Measurements from ENCODE around the gene UAP1L1. TPM values are rescaled to one million over a fixed set of nuclear protein-coding genes. Genes with fewer than 3 reads are reported as not detected.

The UAP1L1 gene
- total RNA-seq, 6 donors from 2014 or later = 10.5 to 69.1 (median 34.0) TPM

- WGBS, 2 donors = 93 to 97% methylated on average over 10 to 23 of the region's 23 CpGs
- peaks cover 12 to 22% (median 16%) of the 10 kb centered on the region in 4 donors for H3K4me1 ChIP-seq
- TF ChIP-seq POLR2AphosphoS5 (IDR thresholded peaks at IDR 0.05) (no peak), EP300 (IDR thresholded peaks at IDR 0.05) (no peak), POLR2A (IDR thresholded peaks at IDR 0.05) (no peak), CTCF (IDR thresholded peaks at IDR 0.05) (no peak)
- no peak for ATAC-seq (ENCODE audit: low FRiP score in 2 of 2)
- no peaks in the 10 kb centered on the region for H3K36me3 ChIP-seq
- no peak overlapping the region for H3K27ac ChIP-seq
- no peaks in the 10 kb centered on the region for H3K9me3 ChIP-seq
- H3K4me3 ChIP-seq = no peak overlapping the region
- peak in 1 of 2 donors; percentile 84 for DNase-seq
- H3K27me3 ChIP-seq = peaks cover 0 to 10% (median 0%) of the 10 kb centered on the region in 4 donors
Measured at GRCh38 chr9:137065336-137065967, 11.9 kb upstream of the UAP1L1 start.

GRCh38 chr9:137066096-137066861 lies 11.0 kb upstream of the UAP1L1 start:
- DNase-seq = peak in 1 of 2 donors; percentile 80
- peaks cover 0 to 10% (median 0%) of the 10 kb centered on the region in 4 donors for H3K27me3 ChIP-seq
- H3K36me3 ChIP-seq = no peaks in the 10 kb centered on the region
- H3K4me3 ChIP-seq = no peak overlapping the region
- 94% methylated on average over 5 to 26 of the region's 26 CpGs for WGBS, 2 donors
- no peak for TF ChIP-seq POLR2A (IDR thresholded peaks at IDR 0.05)
- TF ChIP-seq EP300 (IDR thresholded peaks at IDR 0.05) = no peak
- TF ChIP-seq CTCF (IDR thresholded peaks at IDR 0.05) = no peak
- TF ChIP-seq POLR2AphosphoS5 (IDR thresholded peaks at IDR 0.05) = no peak
- H3K27ac ChIP-seq = no peak overlapping the region
- ATAC-seq (ENCODE audit: low FRiP score in 2 of 2) = no peak
- no peaks in the 10 kb centered on the region for H3K9me3 ChIP-seq
- peaks cover 19 to 30% (median 23%) of the 10 kb centered on the region in 4 donors for H3K4me1 ChIP-seq

- Histone ChIP-seq H3K4me3 (no peak overlapping the region), H3K9me3 (no peaks in the 10 kb centered on the region), H3K36me3 (no peaks in the 10 kb centered on the region), H3K27ac (no peak overlapping the region), H3K4me1 (peaks cover 19 to 34% (median 24%) of the 10 kb centered on the region in 4 donors), H3K27me3 (peaks cover 0 to 10% (median 0%) of the 10 kb centered on the region in 4 donors)
- DNase-seq (peak; percentile 71 to 83), ATAC-seq (ENCODE audit: low FRiP score in 2 of 2) (peak; percentile 61 to 69)
- TF ChIP-seq CTCF (IDR thresholded peaks at IDR 0.05) (peak; percentile 80 to 88 (median 86)), POLR2A (IDR thresholded peaks at IDR 0.05) (no peak)
- WGBS, 2 donors = 58 to 59% methylated on average over 10 to 11 of the region's 12 CpGs
Measured at GRCh38 chr9:137067860-137068538, 9.3 kb upstream of the UAP1L1 start.

DNA sequence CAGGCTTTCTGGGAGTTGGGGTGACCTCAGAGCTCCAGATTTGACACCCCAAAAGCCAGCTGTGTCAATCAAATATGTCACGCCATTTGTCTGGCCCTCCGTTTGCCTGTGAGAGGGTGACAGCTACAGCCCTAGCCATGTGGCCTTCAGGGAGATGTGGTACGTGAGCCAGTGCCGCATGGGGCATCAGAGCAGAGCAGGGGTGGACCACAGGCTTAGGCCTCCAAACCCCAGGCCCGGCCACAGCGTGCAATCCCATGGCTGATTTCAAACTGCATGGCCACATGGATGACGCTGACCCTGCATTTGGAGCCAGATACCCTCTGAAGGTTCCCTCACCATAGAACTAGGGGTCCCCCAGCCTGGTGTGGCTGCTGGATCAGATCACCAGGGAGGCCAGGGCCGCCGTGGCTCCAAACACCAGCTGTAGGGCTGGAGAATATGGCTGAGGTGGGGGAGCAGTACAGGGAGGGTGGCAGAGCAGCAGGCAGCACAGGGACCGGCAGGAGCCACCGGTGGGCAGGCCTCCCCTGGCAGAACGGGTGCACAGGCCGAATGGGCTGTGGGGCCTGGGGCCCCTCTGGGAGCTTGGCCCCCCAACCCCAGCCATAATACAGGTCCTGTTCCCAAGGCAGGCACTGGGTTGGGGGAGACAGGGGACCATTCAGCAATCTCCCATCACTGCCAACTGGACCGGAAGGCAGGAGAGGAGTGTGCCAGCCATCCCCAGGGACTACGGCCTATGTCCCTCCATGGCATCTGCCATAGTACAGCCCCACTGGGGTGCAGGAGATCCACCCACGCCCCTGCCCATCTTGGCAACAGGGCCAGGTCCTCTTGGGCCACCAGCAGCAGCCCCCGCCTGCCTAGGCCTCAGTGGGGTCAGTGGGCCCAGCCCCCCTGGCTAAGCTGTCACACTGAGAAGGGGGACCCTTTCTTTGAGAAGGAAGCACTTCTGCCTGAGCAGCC lies 8.5 kb upstream of the UAP1L1 start:
- peaks cover 0 to 10% (median 0%) of the 10 kb centered on the region in 4 donors for H3K27me3 ChIP-seq
- no peaks in the 10 kb centered on the region for H3K9me3 ChIP-seq
- no peaks in the 10 kb centered on the region for H3K36me3 ChIP-seq
- H3K4me3 ChIP-seq = peak overlapping the region in 1 of 4 donors; percentile 56
- WGBS, 2 donors = 85 to 92% methylated on average over 5 to 17 of the region's 17 CpGs
- no peak for ATAC-seq (ENCODE audit: low FRiP score in 2 of 2)
- no peak for TF ChIP-seq EP300 (IDR thresholded peaks at IDR 0.05)
- no peak for TF ChIP-seq POLR2A (IDR thresholded peaks at IDR 0.05)
- TF ChIP-seq POLR2AphosphoS5 (IDR thresholded peaks at IDR 0.05) = no peak
- no peak for TF ChIP-seq CTCF (IDR thresholded peaks at IDR 0.05)
- no peak overlapping the region for H3K27ac ChIP-seq
- peaks cover 18 to 40% (median 24%) of the 10 kb centered on the region in 4 donors for H3K4me1 ChIP-seq
- DNase-seq = peak in 1 of 2 donors; percentile 46

All from upper lobe of left lung (tissue), 6 donors.